Natural killer cell (primary cell): ENCODE results near the gene STARD13. TPM values are rescaled to one million over a fixed set of nuclear protein-coding genes. Genes with fewer than 3 reads are reported as not detected.

Experiments used
- ATAC-seq, 3 donors: fragments of 150-1000 bp in 2 of 3; fragments of 200-7000 bp in 1 of 3; cut with Tn5 transposase; 1 replicate in 1 of 3; 2 replicates in 2 of 3; pipeline ENCODE4 v1.10.0; 2021; ENCODE audit warnings: mild to moderate bottlenecking in 2 of 3, moderate library complexity in 2 of 3
- DNase-seq, 2 donors: peaks; one replicate each; pipeline versions ENCODE4 v3.0.0 to v3.0.0-alpha.2; 2013 to 2021; ENCODE audit warnings: mixed read lengths in 1 of 2
- H3K27ac ChIP-seq: one replicate; pipeline ENCODE4 v1.5.1; 2013; ENCODE audit warnings: mild to moderate bottlenecking, low read length
- H3K27me3 ChIP-seq: one replicate; pipeline ENCODE4 v1.6.1; 2013; ENCODE audit warnings: low read length; ENCODE audit not compliant: control insufficient read depth, insufficient read depth
- H3K36me3 ChIP-seq: one replicate; pipeline ENCODE4 v1.6.1; 2013; ENCODE audit warnings: low read length; ENCODE audit not compliant: control insufficient read depth, insufficient read depth
- H3K4me1 ChIP-seq: one replicate; pipeline ENCODE4 v1.6.1; 2013; ENCODE audit warnings: low read length; ENCODE audit not compliant: control insufficient read depth, insufficient read depth
- H3K4me3 ChIP-seq: one replicate; pipeline ENCODE4 v1.5.1; 2013; ENCODE audit warnings: low read length
- H3K9me3 ChIP-seq: one replicate; pipeline ENCODE4 v1.6.1; 2013; ENCODE audit warnings: low read length; ENCODE audit not compliant: control insufficient read depth, insufficient read depth
- H3K27ac Mint-ChIP-seq, 2 donors: one replicate each; pipeline ENCODE4 v1.8.0; 2022; ENCODE audit warnings: mild to moderate bottlenecking in 2 of 2, mixed read lengths in 2 of 2, moderate library complexity in 1 of 2
- H3K27me3 Mint-ChIP-seq, 2 donors: one replicate each; pipeline ENCODE4 v1.8.0; 2022; ENCODE audit warnings: low read depth in 2 of 2, mixed read lengths in 2 of 2
- H3K36me3 Mint-ChIP-seq: one replicate; pipeline ENCODE4 v1.8.0; 2022; ENCODE audit warnings: mixed read lengths
- H3K4me1 Mint-ChIP-seq, 2 donors: one replicate each; pipeline ENCODE4 v1.8.0; 2022; ENCODE audit warnings: mixed read lengths in 2 of 2
- H3K4me3 Mint-ChIP-seq: one replicate; pipeline ENCODE4 v1.8.0; 2022; ENCODE audit warnings: mild to moderate bottlenecking, moderate library complexity, mixed read lengths
- H3K9me3 Mint-ChIP-seq, 2 donors: one replicate each; pipeline ENCODE4 v1.8.0; 2022; ENCODE audit warnings: mixed read lengths in 2 of 2
- CTCF ChIP-seq: fragments of 200-600 bp; IDR thresholded peaks from one replicate; pipeline ENCODE4 v1.8.0; 2022; ENCODE audit warnings: antibody characterized with exemption
- WGBS: methylation state at CpG from one replicate; pipeline ENCODE4 v1.1.7; 2013; ENCODE audit warnings: missing lambda C conversion rate; ENCODE audit not compliant: insufficient coverage; 5-methylcytosine and 5-hydroxymethylcytosine counted together
- intact Hi-C: fragments of 100-400 bp; cut with micrococcal nuclease; formaldehyde crosslinking; loops from one replicate; pipeline ENCODE4 v1.14.2; 2022
- total RNA-seq, 4 donors: library from RNA; stranded (reverse); fragments of 120-200 nt in 1 of 4; gene quantifications; one replicate each; pipeline versions ENCODE4 v1.2.3 to v1.2.4, GENCODE V29; 2013 to 2022

STARD13 gene
- total RNA-seq, 3 donors from 2014 or later (not counting 1 experiment from before 2014, with no cell fraction given): not detected

- intact Hi-C loops: no loop called here
- no peak for DNase-seq
- Mint-ChIP-seq H3K4me1 (no peaks in the 10 kb centered on the region), H3K27ac (no peak overlapping the region), H3K9me3 (no peaks in the 10 kb centered on the region), H3K4me3 (no peak overlapping the region), H3K27me3 (peaks cover 0 to 3% of the 10 kb centered on the region in 2 donors), H3K36me3 (no peaks in the 10 kb centered on the region)
- Histone ChIP-seq H3K4me3 (no peak overlapping the region), H3K9me3 (no peaks in the 10 kb centered on the region), H3K4me1 (peaks cover 8% of the 10 kb centered on the region), H3K27ac (no peak overlapping the region), H3K36me3 (no peaks in the 10 kb centered on the region), H3K27me3 (no peaks in the 10 kb centered on the region)
- TF ChIP-seq CTCF: no peak
- ATAC-seq: no peak
- 89% methylated on average over 6 of the region's 7 CpGs for WGBS
Measured at GRCh38 chr13:33106656-33107360, 178.7 kb downstream of the STARD13 start.

- Histone ChIP-seq H3K4me3 (no peak overlapping the region), H3K4me1 (peaks cover 1% of the 10 kb centered on the region), H3K27me3 (no peaks in the 10 kb centered on the region), H3K36me3 (no peaks in the 10 kb centered on the region), H3K27ac (no peak overlapping the region), H3K9me3 (no peaks in the 10 kb centered on the region)
- no peak for DNase-seq
- Mint-ChIP-seq H3K9me3 (no peaks in the 10 kb centered on the region), H3K4me3 (no peak overlapping the region), H3K36me3 (no peaks in the 10 kb centered on the region), H3K27me3 (peaks cover 0 to 3% of the 10 kb centered on the region in 2 donors), H3K4me1 (no peaks in the 10 kb centered on the region), H3K27ac (no peak overlapping the region)
- WGBS: 41% methylated on average over 9 of the region's 9 CpGs
- intact Hi-C loops: no loop called here
- no peak for ATAC-seq
- no peak for TF ChIP-seq CTCF
Measured at GRCh38 chr13:33105387-33106005, 180.1 kb downstream of the STARD13 start.

GRCh38 chr13:33103457-33103856 is 182.1 kb downstream of the STARD13 start:
- Mint-ChIP-seq H3K36me3 (no peaks in the 10 kb centered on the region), H3K9me3 (peaks cover 0 to 2% of the 10 kb centered on the region in 2 donors), H3K4me3 (no peak overlapping the region), H3K4me1 (no peaks in the 10 kb centered on the region), H3K27me3 (peaks cover 0 to 3% of the 10 kb centered on the region in 2 donors), H3K27ac (no peak overlapping the region)
- Histone ChIP-seq H3K4me1 (no peaks in the 10 kb centered on the region), H3K4me3 (no peak overlapping the region), H3K9me3 (no peaks in the 10 kb centered on the region), H3K27ac (no peak overlapping the region), H3K27me3 (no peaks in the 10 kb centered on the region), H3K36me3 (no peaks in the 10 kb centered on the region)
- intact Hi-C loops: no loop called here
- ATAC-seq (no peak), DNase-seq (no peak)
- no peak for TF ChIP-seq CTCF
- WGBS: 90% methylated on average over 4 of the region's 4 CpGs
